Posterior vena cava (tissue), 2 donors: Measurements from ENCODE around the gene ZNF90. TPM values are rescaled to one million over a fixed set of nuclear protein-coding genes. Genes with fewer than 3 reads are reported as not detected.
"Not testable (repeated sequence)": the region's sequence is repeated elsewhere in the genome, so short reads cannot be mapped to it uniquely, and the experiment has no call there.

Experiments
- DNase-seq: peaks from one replicate; pipeline ENCODE4 v3.0.0-alpha.2; 2020; ENCODE audit warnings: low spot score
- intact Hi-C, 2 donors: fragments of 100-400 bp; cut with DNase I; formaldehyde crosslinking; loops; one replicate each; pipeline versions ENCODE4 v1.14.1 to v1.14.2; 2022 to 2023
- total RNA-seq, 2 donors: library from RNA; stranded (reverse); fragmentation: NEBNext Ultra II Directional; extraction: Animal tissue kit (Norgen Biotek cat#: 25700); gene quantifications; one replicate each; pipeline ENCODE4 v1.2.1, GENCODE V29; 2021
- donor health status: DM: yes; HTN: yes; CAD: no.
- donor health status: DM: yes; HTN: yes; CAD: no.

Gene ZNF90
- total RNA-seq, 2 donors from 2014 or later: 2.5 TPM

DNA sequence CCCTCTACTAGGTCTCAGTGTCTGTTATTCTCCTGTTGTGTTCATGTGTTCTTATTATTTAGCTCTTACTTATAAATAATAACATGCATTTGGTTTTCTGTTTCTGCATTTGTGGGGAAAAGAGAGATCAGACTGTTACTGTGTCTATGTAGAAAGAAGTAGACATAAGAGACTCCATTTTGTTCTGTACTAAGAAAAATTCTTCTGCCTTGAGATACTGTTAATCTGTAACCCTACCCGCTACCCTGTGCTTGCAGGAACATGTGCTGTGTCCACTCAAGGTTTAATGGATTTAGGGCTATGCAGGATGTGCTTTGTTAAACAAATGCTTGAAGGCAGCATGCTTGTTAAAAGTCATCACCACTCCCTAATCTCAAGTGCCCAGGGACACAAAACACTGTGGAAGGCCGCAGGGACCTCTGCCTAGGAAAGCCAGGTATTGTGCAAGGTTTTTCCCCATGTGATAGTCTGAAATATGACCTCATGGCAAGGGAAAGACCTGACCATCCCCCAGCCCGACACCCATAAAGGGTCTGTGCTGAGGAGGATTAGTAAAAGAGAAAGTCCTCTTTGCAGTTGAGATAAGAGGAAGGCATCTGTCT lies 4.5 kb downstream of the ZNF90 start:
- DNase-seq, intact Hi-C loops: not testable (repeated sequence)

DNA sequence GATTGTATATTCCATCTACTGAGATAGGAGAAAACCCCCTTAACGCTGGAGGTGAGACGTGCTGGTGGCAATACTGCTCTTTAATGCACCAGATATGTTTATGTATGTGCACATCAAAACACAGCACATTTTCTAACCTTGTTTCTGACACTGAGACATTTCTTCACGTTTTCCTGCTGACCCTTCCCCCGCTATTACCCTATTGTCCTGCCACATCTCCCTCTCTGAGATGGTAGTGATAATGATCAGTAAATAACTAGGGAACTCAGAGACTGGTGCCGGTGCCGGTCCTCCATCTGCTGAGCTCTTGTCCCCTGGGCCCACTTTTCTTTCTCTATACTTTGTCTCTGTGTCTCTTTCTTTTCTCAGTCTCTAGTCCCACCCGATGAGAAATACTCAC lies 5.1 kb downstream of the ZNF90 start:
- intact Hi-C loops, DNase-seq: not testable (repeated sequence)

DNA sequence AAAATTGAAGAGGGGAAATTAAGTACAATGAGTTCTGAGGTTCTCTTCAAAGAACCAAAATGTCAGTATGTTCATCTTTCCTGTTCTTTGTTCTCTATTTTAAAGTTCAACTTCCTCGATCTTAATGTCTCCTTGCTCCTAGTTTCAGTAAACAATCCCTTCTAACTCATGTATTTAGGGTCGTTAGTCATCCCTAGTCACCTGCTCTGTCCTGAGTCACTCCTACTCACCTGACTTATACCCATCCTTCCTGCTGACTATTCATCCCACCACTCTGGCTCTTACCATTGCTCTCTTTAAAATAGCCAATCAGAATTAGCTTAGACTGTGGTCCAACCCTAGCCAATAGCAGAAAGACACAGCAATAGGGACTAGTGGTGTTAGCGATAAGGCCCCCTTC lies 24.3 kb downstream of the ZNF90 start:
- intact Hi-C loops: no loop called here
- DNase-seq: no peak

DNA sequence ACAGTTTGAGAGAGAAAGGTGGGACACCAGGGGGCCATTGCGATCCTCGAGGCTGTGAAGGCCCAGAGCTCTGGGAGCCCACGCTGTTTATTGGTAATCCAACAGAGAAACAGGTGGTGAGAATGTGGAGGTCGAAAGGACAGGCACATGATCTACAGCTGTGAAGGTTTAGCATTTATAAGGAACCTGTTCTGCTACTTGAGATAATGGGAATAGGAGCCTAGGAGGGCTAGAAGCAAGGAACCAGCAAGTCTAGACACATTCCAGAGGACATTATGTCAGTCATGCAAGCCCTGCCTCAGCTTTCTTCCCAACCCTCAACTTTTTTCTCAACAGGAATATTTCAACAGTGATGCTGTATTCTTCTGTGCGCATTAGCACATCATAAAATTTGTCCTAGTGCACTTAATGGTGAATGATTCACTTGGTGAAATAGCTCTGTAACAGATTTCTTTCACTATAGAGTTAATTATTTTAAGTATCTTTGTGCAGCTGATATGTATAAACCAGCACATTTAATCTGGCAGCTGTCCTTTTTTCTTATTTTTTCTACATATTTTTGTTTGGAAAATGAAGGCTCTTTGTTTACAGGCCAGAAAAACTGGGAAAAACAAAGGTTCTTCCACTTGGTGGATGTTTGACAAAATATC lies 25.4 kb downstream of the ZNF90 start:
- intact Hi-C loops: no loop called here
- DNase-seq: no peak

DNA sequence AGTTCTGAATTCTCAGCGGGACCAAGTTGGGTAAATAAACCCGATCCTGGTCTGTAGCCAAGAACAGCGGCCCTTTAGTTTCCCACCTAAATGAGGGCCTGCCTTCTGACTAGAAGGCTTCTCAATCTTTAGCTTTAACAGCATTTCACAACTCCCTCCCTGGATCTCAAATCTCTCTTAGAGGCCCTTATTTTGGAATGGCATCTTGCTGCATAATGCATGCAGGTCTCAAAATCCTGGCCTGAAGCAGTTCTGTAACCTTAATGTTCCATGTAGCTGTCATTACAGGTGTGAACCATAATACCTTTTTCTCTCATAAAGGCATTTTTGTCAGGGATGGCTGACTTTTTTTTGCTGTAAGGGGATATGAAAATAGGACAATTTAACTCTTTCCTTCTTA lies 29.5 kb downstream of the ZNF90 start:
- intact Hi-C loops: no loop called here
- DNase-seq: no peak

DNA sequence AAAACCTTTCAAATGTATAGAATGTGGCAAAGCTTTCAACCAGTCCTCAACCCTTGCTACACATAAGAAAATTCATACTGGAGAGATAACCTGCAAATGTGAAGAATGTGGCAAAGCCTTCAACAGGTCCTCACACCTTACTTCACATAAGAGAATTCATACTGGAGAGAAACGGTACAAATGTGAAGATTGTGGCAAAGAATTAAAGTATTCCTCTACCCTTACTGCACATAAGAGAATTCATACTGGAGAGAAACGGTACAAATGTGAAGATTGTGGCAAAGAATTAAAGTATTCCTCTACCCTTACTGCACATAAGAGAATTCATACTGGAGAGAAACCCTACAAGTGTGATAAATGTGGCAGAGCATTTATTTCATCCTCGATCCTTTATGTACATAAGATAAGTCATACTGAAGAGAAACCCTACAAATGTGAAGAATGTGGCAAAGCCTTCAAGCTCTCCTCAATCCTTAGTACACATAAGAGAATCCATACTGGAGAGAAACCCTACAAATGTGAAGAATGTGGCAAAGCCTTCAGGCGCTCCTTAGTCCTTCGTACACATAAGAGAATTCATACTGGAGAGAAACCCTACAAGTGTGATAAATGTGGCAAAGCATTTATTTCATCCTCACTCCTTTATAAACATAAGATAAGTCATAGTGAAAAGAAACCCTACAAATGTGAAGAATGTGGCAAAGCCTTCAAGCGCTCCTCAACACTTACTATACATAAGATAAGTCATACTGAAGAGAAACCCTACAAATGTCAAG lies 40.5 kb downstream of the ZNF90 start:
- DNase-seq, intact Hi-C loops: not testable (repeated sequence)

DNA sequence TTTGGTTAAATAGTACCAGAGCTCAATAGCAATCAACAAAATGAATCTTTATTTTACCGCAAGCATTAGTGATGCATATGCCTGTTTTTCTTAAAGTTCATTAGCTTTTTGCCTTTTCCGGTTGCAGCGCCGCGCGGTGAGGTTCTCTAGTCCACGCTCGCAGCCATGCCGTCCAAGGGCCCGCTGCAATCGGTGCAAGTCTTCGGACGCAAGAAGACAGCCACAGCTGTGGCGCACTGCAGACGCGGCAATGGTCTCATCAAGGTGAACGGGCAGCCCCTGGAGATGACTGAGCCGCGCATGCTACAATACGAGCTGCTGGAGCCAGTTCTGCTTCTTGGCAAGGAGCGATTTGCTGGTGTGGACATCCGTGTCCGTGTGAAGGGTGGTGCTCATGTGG lies 47.1 kb downstream of the ZNF90 start:
- intact Hi-C loops: no loop called here
- DNase-seq: no peak

DNA sequence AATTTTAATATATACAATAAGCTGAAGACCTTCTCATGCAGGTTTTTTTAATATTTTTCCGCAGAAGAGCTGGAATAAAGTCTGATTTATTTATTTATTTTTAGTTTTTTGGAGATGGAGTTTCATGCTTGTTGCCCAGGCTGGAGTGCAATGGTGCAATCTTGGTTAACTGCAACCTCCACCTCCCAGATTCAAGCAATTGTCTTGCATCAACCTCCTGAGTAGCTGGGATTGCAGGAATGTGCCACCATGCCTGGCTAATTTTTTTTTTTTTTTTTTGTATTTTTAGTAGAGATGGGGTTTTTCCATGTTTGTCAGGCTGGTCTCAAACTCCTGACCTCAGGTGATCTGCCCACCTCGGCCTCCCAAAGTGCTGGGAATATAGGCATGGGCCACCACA lies 55.1 kb downstream of the ZNF90 start:
- intact Hi-C loops: not testable (repeated sequence)

DNA sequence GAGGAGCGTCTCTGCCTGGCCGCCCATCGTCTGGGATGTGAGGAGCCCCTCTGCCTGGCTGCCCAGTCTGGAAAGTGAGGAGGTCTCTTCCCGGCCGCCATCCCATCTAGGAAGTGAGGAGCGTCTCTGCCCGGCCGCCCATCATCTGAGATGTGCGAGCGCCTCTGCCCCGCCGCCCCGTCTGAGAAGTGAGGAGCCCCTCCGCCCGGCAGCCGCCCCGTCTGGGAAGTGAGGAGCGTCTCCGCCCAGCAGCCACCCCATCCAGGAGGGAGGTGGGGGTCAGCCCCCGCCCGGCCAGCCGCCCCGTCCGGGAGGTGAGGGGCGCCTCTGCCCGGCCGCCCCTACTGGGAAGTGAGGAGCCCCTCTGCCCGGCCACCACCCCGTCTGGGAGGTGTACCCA lies 59.9 kb downstream of the ZNF90 start:
- DNase-seq, intact Hi-C loops: not testable (repeated sequence)

More for the DNA sequence above, 55.1 kb downstream of the ZNF90 start:
- not testable (repeated sequence) for DNase-seq

DNA sequence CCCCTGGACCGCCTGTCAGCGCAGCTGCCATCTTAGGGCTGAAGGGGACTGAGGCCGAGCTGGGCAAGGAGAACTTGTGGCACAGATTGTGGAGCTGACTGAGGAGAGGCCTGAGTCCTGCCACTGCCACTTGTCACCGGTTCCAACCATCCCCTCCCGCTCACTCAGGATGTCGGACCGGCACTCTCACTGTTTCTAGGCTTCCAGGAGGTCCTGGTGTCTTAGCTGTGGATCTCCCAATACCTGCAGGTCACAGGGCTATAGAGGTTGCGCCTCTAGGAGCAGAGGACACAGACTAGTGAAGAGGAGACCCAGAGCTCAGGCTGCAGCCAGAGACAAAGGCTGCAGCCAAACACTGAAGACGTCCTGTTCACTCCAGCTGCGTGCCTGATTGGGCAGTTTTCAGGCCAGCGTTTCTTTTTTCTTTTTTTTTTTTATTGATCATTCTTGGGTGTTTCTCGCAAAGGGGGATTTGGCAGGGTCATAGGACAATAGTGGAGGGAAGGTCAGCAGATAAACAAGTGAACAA lies 73.9 kb downstream of the ZNF90 start:
- intact Hi-C loops: no loop called here
- no peak for DNase-seq

DNA sequence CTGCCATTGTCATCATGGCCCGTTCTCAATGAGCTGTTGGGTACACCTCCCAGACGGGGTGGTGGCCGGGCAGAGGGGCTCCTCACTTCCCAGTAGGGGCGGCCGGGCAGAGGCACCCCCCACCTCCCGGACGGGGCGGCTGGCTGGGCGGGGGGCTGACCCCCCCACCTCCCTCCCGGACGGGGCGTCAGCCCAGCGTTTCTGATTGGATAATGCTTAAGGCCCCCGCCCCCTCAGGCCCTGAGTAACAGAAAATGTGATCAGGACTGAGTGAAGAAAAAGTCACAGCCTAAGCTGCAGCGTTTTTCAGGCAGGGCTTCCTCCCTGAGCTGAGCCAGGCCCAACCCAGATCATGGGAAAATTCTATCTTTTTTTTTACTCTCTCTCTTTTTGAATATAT lies 74.7 kb downstream of the ZNF90 start:
- intact Hi-C loops, DNase-seq: not testable (repeated sequence)

DNA sequence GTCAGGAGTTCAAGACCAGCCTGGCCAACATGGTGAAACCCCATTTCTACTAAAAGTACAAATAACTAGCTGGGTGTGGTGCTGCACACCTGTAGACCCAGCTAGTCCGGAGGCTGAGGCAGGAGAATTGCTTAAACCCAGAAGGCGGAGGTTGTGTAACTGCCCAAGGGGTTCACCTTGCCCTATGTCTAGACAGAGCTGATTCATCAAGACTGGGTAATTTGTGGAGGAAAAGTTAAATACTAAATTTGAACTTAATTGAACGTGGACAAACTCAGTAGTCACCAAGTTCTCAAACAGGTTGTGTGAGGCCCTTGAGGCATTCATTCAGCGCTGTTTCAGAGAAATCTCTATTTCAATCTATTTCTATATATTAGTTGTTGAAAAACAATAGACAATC lies 75.5 kb downstream of the ZNF90 start:
- intact Hi-C loops: no loop called here
- no peak for DNase-seq

DNA sequence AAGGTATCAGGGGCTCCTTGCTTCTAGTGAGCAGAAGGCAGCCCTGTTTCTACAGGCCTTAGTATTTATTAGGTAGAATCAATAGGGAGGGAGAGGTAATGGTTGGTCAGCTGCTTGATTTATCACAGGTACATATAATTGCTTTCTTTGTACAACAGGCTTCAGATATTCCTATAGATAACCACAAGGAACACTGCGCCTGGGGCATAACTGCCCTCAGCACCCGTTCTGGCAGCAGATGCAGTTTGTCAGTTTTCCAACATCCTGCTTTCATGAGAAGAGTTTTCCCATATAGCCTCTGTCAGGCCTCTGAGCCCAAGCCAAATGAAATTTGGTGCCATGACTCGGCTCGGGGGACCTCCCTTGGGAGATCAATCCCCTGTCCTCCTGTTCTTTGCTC lies 76.8 kb downstream of the ZNF90 start:
- no peak for DNase-seq
- intact Hi-C loops: no loop called here

DNA sequence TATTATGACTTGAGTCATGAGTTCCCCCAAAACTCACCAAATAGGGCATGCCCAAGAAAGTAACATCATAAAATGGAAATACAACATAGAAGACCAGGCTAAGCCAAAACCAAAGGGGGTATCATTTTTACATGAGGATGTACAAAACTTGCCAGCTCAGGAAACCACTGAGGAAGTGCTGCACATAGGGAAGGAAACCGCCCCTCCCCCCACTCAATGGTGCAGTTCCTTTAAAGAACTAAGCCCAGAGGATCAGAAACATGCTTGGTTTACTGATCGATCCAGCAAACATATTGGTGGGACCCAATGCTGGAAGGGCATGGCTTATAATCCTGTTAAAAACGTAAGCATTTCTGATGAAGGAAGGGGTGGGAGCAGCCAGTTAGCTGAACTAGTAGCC lies 85.0 kb downstream of the ZNF90 start:
- intact Hi-C loops: no loop called here
- no peak for DNase-seq

DNA sequence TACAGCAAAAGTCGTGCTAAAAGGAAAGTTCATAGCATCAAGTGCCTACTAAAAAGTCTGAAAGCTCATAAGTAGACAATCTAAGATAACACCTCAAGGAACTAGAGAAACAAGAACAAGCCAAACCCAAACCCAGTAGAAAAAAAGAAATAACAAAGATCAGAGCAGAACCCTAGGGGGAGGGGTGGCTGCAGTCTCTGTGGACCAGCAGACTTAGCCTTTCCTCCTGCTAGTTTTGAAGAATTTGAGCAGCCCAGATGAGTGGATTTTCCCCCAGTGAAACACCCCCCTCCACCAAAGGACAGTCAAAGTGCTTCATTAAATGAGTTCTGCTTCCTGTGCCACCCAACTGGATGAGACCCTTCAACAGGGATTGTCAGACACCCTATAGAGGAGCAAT lies 86.7 kb downstream of the ZNF90 start:
- intact Hi-C loops: no loop called here
- no peak for DNase-seq

DNA sequence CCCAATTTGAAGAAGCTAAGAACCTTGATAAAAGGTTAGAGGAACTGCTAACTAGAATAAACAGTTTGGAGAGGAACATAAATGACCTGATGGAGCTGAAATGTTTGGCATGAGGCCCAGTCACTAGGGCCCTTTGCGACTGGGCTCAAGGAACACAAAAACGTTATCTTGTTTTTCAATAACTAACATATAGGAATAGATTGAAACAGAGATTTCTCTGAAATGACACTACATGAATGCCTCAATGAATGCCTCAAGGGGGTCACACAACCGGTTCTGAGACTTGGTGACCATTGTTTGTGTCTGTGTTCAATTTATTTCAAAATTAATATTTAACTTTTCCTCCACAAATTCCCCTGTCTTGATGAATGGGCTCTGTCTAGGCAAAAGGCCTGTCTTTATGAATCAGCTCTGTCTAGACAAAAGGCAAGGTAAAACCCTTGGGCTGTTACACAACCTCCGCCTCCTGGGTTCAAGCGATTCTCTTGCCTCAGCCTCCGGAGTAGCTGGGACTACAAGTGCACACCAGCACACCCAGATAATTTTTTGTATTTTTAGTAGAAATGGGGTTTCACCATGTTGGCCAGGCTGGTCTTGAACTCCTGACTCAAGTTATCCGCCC lies 88.3 kb downstream of the ZNF90 start:
- intact Hi-C loops: no loop called here
- DNase-seq: no peak

DNA sequence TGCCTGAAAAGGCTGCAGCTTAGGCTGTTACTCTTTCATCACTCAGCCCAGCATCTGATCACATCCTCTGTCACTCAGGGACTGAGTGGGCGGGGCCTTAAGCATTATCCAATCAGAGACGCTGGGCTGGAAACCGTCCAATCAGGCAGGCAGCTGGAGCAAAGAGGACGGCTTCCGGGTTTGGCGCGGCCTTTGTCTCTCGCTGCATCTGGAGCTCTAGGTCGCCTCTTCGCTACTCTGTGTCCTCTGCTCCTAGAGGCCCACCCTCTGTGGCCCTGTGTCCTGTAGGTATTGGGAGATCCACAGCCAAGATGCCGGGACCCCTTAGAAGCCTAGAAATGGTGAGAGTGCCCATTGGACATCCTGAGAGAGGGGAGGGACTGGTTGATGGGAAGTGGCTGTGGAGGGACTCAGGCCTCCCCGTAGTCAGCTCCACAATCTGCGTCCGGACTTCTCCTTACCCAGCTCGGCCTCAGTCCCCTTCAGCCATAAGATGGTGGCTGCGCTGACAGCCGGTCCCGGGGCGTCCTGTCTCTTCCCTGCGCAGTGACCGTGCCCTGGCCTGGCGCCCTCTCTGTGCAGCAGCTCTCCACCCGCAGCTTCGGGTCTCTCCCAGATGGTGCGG lies 89.3 kb downstream of the ZNF90 start, which contains the start of gene ZNF486:
TSS of gene ZNF486 (plus strand) at position 195 of the 625 bp plus-strand sequence. CDS start at position 312, 117 bp downstream.
- intact Hi-C loops: no loop called here

DNA sequence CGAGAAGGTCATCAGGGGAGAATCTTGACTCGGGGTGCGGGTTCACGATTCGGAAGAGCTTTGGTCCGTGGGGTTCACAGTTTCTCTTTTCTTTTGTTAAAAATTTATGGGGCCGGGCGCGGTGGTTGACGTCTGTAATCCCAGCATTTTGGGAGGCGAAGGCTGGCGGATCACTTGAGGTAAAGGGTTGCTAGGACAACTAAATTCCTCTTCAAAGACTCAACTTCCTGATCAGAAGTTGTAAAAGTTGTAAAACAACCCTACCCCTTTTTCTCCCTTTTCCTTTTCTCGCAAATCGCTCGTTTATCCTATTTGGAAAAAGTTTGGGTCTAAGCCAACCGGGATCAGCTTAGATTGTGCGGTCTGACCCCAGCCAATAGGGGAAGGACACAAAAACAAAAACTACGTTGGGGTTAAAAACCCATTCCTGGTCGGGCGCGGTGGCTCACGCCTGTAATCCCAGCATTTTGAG lies 89.9 kb downstream of the ZNF90 start:
- no peak for DNase-seq

More for the DNA sequence above, 89.3 kb downstream of the ZNF90 start, which contains the start of gene ZNF486:
- DNase-seq: peak; percentile 98

More for the DNA sequence above, 89.9 kb downstream of the ZNF90 start:
- intact Hi-C loops: no loop called here
